Measurements from ENCODE around the gene ADCY2.

Gene ADCY2

DNA sequence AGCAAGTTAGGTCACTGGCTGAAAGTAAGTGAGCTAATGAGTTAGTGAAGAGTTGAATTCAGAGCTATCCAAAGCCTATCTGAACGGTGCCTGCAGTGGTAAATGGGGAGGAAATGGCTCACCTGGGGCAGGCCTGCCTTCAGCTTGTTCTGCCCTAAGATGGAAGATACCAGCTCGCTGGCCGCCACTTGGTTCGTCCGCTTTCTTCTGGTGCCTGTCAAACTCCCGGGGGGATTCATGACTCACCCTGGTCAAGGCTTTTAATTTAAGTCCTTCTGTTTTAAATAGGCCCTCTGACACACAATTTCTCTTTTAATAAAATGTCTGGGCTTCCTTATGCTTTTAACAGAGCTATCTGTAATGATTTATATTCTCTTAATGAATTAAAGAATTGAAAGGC lies 376.2 kb downstream of the ADCY2 start:
- in situ Hi-C loops (cut with MboI; ENCODE audit: low sequenced_read_pairs) = no loop called here

DNA sequence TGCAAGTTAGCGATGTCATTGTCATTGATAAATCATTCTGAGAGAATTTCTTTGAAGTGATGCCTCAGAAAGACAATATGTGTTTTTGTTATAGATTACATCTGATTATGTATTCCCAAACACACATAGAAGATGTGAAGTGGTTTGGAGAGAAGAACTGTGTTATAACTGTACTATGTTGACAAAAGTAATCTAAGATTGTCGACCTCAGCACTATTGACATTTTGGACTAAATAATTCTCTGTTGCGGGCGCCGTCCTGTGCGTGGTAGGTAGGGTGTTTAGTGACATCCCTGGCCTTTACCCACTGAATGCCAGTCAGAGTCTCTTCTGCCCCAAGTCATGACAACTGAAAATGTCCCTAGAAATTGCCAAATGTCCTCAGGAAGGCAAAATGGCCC lies 377.2 kb downstream of the ADCY2 start:
- in situ Hi-C loops (cut with MboI; ENCODE audit: low sequenced_read_pairs) = no loop called here

DNA sequence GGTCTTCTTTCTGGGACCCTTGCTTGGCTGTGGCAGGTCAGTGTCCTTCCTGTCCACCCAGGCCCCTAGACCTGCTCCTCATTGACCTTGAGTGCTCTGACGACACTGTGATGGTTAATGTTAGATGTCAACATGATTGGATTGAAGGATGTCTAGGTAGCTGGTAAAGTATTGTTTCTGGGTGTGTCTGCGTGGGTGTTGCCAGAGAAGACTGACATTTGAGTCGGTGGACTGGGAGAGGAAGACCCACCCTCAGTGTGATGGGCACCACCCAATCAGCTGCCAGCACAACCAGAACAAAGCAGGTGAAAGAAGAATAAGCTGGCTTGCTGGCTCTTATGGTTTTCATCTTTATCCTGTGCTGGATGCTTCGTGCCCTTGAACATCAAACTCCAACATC lies 380.5 kb downstream of the ADCY2 start:
- in situ Hi-C loops (cut with MboI; ENCODE audit: low sequenced_read_pairs) = no loop called here

DNA sequence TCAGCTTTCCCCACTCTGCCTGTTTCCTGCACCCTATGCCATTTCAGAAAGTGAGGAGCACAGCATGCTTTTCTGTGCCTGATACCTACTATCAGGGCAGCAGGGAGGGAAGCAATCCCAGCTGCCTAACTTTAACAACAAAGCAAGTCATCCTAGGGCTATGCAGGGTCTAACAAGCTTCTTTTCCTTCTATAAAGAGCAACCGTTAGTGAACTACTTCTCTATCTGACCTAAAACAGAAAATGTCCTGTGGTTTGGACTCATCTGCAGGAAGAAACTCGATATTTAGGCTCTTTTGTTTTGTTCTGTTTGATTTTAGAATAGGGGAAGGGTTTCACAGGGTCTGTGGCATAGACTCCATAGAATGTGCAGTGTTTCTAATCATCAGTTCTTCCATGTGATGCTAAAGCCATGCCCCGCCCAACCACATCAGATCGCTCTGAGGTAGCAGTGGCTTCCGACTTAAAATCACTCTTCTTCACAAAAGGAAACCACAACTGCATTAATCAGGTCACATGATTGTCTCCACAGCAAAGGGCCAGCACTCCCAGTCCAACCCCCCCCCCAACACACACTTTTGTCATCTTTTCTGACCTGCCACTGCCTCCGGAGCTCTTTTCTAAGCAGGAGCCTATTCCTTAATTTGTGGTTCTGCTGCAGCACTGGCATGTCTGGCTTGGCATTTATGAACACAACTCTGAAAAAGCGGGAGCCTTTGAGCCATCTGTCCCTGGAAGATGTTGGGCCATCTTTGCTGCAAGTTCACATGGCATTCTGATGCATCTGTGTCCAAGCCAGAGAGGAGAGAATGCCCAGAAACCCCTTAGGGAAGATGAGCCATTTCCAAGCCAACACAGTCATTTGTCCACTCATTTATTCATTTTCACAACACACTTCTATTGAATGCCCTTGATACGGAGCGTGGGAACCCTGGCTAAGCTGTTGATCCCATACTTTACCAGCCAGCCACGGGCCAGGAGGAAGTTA lies 383.4 kb downstream of the ADCY2 start:
- in situ Hi-C loops (cut with MboI; ENCODE audit: low sequenced_read_pairs) = no loop called here

DNA sequence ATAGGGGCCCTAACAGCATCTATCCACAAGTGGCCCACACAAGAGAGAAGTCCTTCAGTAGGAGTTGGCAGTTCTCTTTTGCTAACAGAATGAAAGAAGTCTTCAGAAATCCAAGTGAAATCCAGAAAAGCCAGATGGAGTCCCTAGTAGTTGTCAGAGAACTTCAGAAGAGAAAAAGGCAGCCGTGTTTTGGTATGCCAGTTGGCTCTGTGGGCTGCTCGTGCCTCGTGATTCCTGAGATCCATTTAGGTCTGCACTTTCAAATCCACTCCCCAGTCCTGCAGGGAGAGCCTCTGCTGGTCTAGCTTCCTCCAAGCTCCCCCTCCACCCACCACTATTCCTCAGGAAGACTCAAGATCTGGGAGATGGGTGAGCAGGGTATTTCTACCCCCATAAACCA lies 386.0 kb downstream of the ADCY2 start:
- in situ Hi-C loops (cut with MboI; ENCODE audit: low sequenced_read_pairs) = no loop called here

DNA sequence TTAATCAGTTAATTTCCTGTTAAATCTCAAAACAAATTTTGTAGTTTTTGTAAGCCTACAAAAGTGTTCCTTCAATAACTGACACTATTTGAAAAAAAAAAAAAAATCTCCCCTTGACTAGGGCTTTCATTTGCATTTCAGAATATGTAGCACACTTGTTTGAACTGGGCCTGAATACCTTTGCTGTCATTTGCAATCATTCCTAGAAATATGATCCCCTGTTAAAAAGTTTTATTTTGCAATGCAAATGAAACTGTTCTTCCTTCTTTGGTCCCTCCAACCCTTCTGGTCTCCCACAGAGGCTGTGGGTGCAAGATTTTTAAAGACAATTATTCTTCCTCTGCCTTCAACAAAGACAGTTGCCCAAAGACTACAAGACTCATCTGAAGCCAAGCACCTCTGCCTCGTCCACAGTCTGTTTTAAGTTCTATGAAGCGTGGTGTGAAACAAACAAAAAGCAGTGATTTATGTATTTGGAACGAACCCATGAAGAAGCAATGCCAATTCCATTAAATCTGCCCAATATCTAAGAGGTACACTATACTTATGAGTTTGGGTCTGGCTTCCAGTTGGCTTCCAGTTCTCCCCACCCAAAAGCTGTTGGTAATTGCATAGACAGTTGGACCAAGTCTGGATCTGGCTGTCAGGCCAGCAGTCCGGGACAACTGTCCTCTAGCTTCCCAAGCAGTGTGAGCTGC lies 388.9 kb downstream of the ADCY2 start:
- in situ Hi-C loops (cut with MboI; ENCODE audit: low sequenced_read_pairs) = no loop called here

DNA sequence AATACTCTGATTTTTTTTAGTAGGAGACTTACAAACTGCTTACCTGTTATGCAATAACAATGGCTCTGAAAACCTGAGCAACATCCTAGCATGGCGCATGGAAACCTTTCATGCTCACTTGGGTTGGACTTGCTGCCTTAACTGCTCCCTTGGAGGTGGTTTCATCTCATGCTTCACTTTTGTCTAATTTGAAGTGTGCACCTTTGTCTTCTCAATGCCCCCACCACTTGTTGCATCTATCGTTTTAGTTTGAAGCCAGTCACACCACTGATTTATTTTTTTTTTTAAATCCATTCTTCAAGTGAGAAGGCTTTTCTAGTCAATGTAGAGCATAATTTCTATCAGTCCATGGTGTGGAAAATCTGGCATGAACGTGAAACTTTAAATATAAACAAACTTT lies 391.8 kb downstream of the ADCY2 start:
- in situ Hi-C loops (cut with MboI; ENCODE audit: low sequenced_read_pairs) = no loop called here

DNA sequence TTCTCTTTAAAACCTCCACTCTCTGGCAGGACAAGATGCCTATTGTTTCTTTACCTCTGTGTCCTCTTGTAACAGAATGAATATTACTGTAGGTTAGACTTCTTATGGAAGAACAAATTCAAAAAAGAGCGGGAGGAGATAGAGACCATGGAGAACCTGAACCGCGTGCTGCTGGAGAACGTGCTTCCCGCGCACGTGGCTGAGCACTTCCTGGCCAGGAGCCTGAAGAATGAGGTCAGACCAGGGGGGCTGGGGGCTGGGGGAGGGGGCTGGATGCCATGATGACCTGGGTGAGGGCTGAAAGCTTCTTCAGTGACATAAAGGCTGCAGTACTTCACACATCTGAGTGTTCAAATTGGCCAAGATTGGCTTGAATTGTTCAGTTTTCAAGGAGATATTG lies 393.6 kb downstream of the ADCY2 start:
- in situ Hi-C loops (cut with MboI; ENCODE audit: low sequenced_read_pairs) = no loop called here

DNA sequence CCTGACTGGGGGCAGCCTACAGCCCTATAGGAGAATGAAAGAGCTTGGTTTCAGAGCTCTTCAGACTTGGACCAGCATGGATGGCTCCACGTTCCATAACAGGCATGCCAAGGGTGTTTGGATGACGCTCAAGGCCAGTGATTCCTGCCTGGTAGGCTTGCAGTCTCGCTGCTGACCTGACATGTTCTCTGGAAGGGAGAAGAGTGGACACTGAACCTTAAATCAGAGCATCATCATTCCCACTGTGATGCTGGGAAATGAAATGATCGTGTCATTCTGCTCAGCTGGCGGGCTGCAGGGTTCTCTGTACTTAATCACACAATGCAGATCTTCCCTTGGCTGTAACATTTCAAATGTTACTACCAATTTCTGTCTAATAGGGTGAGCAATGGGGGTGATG lies 398.0 kb downstream of the ADCY2 start:
- in situ Hi-C loops (cut with MboI; ENCODE audit: low sequenced_read_pairs) = no loop called here

DNA sequence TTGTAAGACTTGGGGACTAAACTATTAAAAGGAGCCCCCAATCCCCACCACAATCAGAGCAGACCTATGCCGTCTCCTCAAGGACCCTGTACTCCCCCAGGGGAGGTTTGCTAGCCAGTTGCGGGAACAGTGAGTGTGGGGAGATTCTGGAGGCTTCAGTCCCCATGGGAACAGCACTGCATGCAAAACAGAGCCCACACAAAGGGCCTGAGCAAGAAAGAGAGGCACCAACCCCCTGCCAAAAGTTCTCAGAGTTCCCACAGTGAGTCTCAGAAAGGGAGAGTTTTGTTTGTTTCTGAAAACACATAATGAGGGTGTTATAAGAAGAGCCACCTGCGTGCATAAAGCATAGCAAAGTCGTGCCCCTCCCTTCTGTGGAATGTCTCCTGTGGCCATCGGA lies 398.4 kb downstream of the ADCY2 start:
- in situ Hi-C loops (cut with MboI; ENCODE audit: low sequenced_read_pairs) = no loop called here

DNA sequence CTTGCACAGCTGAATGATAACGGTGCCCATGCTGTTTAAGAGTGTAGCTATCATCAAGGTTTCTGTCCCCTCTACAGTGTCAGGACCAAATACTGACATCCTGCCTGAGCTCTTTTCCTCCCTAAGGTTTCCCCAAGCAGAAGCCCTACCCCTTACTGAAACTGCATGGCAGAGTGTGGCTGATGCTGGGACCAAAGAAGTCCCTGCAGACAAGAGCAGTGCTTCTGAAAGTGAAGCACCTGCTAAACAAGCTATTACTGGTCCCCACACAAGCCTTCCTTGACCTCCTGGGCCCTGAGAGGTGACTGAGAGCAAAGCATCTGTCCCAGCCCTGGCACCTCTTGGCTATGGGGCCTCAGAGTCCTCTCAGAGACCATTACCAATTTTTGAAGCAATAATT lies 398.9 kb downstream of the ADCY2 start:
- in situ Hi-C loops (cut with MboI; ENCODE audit: low sequenced_read_pairs) = no loop called here

DNA sequence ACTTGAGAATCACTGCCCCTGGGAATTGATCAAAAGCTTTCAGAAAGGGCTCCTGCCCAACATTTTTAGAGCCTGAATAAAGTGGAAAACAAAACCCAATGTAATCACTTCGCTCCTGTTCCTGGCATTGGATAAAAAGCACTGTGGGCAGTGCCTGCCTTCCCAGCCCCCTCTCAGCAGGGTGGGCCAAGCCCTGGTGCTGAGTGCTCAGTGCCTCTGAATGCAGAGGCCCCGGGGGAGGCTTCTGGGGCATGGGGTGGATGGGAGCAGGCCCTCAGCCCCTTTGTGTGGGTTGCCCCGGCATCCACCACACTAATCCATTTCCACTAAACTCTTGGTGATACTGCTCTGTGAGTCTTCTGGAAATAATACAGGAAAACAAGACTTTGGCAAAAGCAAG lies 399.4 kb downstream of the ADCY2 start:
- in situ Hi-C loops (cut with MboI; ENCODE audit: low sequenced_read_pairs) = no loop called here

DNA sequence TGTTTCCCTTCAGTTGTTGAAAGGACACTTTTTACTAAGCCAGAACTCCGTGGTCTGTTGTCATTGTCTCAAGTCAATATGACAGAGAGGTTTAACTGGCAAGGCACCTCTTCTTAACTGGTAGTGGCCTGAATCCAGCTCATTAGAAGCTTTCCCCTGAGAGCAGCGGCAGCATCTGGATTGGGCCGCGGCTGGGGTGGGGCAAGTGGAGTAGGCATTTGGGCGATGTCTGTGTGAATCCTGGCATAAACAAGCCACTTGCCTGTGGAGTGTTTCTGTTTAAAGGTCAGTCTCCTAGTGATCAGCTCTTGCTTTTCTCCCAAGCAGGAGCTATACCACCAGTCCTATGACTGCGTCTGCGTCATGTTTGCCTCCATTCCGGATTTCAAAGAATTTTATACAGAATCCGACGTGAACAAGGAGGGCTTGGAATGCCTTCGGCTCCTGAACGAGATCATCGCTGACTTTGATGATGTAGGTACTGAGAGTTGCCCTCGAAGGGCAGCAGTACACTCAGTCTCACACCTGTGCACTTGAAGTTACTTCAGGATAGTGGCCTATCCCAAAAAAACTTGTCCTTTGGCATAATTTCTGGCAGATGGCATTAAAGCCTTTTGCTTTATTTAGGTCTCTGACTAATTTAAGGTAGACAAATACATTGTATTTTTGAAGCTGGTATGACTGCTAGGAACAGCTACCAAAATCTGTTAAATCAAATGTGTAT lies 406.1 kb downstream of the ADCY2 start:
- in situ Hi-C loops (cut with MboI; ENCODE audit: low sequenced_read_pairs) = no loop called here

DNA sequence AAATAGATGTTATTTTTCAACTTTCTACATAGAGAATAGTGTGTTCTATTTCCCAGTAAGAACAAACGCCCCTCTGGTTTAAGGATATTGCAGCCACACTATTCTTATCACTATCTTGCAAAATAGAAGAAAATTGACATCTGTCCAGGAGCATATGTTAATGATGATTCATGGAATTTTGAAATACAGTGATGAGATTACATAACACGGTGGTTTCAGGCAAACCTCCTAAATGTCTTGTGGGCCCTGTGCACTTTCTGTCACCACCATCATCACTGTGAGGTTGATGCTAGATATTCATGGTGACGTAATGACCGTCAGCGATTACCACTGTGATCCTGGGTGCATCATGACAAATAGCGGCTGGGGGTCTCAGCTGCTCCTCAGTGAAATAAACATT lies 406.9 kb downstream of the ADCY2 start:
- in situ Hi-C loops (cut with MboI; ENCODE audit: low sequenced_read_pairs) = no loop called here

DNA sequence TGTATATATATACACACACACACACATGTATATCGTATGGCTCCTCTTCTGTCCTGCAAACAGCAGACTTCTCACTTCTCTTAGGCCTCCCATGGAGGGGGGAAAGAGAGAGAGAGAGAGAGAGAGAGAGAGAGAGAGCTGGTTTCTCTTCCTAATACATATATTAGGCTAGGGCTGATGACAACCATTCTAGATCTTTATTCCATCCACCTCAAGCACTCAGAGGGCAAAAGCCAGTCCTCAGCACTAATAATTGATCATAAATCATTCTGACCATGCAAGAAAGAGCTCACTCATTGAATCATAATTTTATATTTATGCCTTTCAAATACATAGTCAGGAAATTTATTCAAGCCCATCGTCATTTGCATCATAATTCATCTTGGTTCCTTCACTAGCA lies 408.0 kb downstream of the ADCY2 start:
- in situ Hi-C loops (cut with MboI; ENCODE audit: low sequenced_read_pairs) = no loop called here

DNA sequence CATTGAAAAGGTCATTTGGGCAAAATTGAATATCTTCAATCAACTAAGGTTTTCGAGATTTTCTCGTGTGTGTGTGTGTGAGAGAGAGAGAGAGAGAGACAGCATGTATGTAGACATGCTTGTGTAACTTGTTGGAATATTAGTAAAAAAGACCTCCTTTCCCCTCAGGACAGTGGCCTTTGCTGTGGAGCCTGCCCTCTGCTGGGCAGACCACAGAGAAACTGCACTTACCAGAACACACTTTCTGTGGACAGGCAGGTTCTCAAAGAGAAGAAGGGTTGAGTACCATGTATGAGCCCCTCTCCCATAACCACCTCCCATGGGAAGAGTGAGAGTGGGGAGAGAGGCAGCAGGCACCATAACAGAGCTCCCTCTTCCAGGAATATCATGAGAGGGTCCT lies 409.4 kb downstream of the ADCY2 start:
- in situ Hi-C loops (cut with MboI; ENCODE audit: low sequenced_read_pairs) = no loop called here

DNA sequence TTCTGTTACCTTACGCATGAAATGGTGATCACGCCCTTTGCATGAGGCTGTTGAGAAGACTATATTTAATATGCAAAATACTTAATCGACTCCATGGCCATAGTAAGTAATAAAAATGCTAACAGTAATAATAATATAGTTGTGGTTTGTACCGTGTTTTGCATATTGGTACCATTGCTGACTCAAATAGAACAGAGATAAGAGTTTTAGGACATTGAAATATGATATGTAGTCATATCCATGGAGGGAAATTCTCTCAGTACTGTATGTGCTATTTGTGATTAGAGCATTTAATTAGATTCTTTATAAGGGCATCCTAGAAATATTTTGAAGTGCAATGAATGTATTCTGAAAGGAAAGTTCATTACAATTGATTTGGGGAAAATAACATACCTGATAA lies 413.1 kb downstream of the ADCY2 start:
- in situ Hi-C loops (cut with MboI; ENCODE audit: low sequenced_read_pairs) = no loop called here

DNA sequence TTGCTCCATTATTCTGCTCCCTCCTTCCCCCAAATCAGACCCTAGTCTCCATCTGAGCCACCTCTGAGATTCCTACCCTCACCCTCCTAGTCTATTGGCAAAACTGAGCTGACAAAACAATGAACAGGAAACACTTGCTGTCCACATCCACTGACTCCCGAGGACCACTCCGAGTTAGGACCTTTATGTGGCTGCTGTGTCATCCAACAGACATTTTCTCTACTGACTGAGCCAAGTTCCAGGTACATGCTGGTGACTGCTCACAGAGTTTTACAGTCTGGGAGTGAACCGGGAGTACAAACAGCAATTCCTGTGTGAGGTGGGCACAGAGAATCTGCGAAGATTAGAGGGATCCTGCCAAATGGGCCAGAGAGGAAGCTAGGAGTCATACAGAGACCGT lies 415.8 kb downstream of the ADCY2 start:
- in situ Hi-C loops (cut with MboI; ENCODE audit: low sequenced_read_pairs) = no loop called here

DNA sequence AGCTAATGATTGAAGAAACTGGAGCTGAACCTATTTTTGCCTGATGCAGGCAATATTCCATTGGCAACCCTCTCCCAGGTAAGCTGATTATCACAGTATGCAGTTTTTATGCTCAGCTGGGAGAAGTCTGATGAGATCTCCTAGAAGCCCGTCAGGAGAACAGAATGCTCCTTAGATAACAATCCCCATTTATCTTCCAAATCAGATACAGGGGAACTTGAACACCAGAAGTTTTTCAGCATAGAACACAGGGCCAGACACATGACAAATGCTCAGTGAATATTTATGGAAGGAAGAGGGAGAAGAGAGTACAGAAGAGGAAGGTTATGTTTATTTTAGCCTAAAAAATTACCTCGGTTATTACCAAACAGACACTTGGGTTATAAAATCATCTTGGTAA lies 417.1 kb downstream of the ADCY2 start:
- in situ Hi-C loops (cut with MboI; ENCODE audit: low sequenced_read_pairs) = no loop called here

DNA sequence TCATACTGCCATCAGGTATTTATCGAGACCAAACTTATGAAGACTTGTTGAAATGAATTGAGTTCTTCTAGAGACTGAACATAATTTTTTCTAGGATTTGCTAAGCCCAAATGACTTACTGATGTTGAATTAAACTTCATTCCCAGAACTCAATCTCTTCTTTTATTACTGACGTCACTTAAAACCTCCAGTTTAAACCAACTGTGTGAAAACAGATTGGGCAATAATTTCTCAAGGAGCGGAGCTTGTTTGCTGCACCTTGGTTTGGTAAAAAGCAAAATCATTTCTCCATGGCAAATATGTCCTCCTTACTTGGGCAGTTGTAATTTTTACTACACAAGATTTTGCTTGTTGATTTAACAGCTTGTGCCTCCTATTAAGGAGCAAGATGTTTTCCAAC lies 417.6 kb downstream of the ADCY2 start:
- in situ Hi-C loops (cut with MboI; ENCODE audit: low sequenced_read_pairs) = no loop called here

DNA sequence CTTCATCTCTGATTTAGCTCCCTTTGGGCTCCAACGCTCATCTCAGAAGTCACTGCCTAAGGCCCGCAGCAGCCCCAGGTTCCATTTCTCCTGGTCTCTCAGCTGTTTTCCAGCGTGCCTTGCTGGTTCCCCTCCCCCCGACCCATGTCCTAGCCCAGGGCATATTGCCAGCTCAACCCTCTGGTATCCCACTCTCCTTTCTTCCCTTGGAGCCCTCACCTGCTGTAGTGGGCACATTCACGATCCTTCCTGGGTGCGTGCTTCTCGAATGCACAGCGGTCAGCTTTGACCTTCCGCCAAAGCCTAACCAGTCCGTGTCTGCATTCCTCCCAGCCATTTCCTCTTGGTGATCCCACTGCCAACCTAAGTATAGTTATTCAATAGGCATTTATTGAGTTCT lies 418.9 kb downstream of the ADCY2 start:
- in situ Hi-C loops (cut with MboI; ENCODE audit: low sequenced_read_pairs) = no loop called here

Data from HL-60/S4 treated with retinoic acid at 250 ng/mL for 4 days and 3 days (cell line).